ENCODE results near the gene TJP2.

Gene TJP2

DNA sequence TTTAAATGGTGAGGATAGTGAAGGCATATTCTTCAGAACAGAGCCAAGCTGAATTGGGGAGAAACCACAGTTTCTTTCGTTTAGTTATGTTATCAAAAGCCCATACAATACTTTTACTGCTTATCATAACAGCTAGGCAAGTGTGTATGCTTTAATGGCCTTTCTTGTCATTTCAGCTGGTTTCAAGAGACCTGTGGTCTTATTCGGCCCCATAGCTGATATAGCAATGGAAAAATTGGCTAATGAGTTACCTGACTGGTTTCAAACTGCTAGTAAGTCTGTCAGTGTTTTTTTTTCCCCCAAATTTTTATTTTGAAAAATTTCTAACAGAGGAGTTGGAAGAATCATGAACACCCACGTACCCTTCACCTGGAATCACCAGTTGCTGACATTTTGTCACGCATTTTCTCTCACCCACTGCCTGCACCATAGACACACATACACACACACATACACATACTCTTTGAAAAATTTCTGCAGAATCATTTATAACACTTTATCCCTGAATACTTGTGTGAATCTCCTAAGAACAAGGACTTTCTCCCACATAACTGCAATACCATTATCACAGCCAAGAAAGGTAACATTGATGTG, 63.7 kb downstream of the TJP2 start:
- TF ChIP-seq CTCF (IDR thresholded peaks at IDR 0.05; ENCODE audit: borderline replicate concordance, control extremely low read depth, extremely low read depth, insufficient read depth, missing control alignments), result no peak
- DNase-seq (ENCODE audit: low spot score), result no peak
- in situ Hi-C loops (cut with MboI; ENCODE audit: low sequenced_read_pairs, unreplicated experiment), result no loop called here

GRCh38 chr9:69243116-69243515, 69.0 kb downstream of the TJP2 start:
- TF ChIP-seq CTCF (IDR thresholded peaks at IDR 0.05; ENCODE audit: borderline replicate concordance, control extremely low read depth, extremely low read depth, insufficient read depth, missing control alignments), result no peak
- no peak for DNase-seq (ENCODE audit: low spot score)

DNA sequence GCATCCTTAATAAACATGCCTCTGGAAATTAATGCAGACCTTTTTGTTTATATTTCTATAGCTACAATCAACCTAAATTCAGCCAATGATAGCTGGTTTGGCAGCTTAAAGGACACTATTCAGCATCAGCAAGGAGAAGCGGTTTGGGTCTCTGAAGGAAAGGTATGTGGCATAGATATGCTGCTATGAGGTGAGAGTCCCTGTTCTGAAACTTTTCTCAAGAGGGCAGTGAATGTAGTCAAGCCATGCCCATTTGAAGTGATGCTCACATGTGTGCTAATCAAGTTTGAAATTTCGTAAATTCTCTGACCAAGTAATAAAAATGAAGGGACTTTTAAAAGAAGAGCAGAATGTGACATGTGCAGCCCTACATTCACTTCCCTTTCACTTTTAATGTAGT, 72.6 kb downstream of the TJP2 start:
- TF ChIP-seq CTCF (IDR thresholded peaks at IDR 0.05; ENCODE audit: borderline replicate concordance, control extremely low read depth, extremely low read depth, insufficient read depth, missing control alignments), result no peak
- in situ Hi-C loops (cut with MboI; ENCODE audit: low sequenced_read_pairs, unreplicated experiment), result no loop called here
- DNase-seq (ENCODE audit: low spot score), result no peak

More at GRCh38 chr9:69243116-69243515, 69.0 kb downstream of the TJP2 start:
- in situ Hi-C loops (cut with MboI; ENCODE audit: low sequenced_read_pairs, unreplicated experiment), result no loop called here

DNA sequence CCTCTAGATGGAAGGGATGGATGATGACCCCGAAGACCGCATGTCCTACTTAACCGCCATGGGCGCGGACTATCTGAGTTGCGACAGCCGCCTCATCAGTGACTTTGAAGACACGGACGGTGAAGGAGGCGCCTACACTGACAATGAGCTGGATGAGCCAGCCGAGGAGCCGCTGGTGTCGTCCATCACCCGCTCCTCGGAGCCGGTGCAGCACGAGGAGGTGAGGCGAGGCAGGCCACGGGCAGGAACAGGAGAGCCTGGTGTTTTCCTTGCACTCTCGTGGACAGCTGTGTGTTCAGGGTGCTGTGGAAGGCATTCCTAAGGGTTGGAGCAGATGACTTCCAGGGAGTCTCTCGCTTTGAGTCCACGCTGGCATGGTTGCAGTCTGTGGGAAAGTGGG, 73.9 kb downstream of the TJP2 start:
- no peak for TF ChIP-seq CTCF (IDR thresholded peaks at IDR 0.05; ENCODE audit: borderline replicate concordance, control extremely low read depth, extremely low read depth, insufficient read depth, missing control alignments)
- in situ Hi-C loops (cut with MboI; ENCODE audit: low sequenced_read_pairs, unreplicated experiment), result no loop called here
- no peak for DNase-seq (ENCODE audit: low spot score)

GRCh38 chr9:69249337-69249736, 75.3 kb downstream of the TJP2 start:
- no peak for TF ChIP-seq CTCF (IDR thresholded peaks at IDR 0.05; ENCODE audit: borderline replicate concordance, control extremely low read depth, extremely low read depth, insufficient read depth, missing control alignments)
- no peak for DNase-seq (ENCODE audit: low spot score)
- in situ Hi-C loops (cut with MboI; ENCODE audit: low sequenced_read_pairs, unreplicated experiment), result no loop called here

GRCh38 chr9:69250681-69251080, 76.6 kb downstream of the TJP2 start:
- in situ Hi-C loops (cut with MboI; ENCODE audit: low sequenced_read_pairs, unreplicated experiment), result no loop called here
- DNase-seq (ENCODE audit: low spot score), result no peak
- no peak for TF ChIP-seq CTCF (IDR thresholded peaks at IDR 0.05; ENCODE audit: borderline replicate concordance, control extremely low read depth, extremely low read depth, insufficient read depth, missing control alignments)

All from GM13976 (cell line).